ENCODE results near the gene CDK5R2. TPM values are rescaled to one million over a fixed set of nuclear protein-coding genes. Genes with fewer than 3 reads are reported as not detected.
A peak's percentile ranks its signal among the peaks of the same experiment; 100 is the strongest.

Gene CDK5R2
- total and polyA plus RNA-seq, 2 of the 13 experiments (the other 11 are each of a cell fraction or from before 2014, with no cell fraction given): not detected

- Histone ChIP-seq H2AFZ (ENCODE audit: low read length) (no peak overlapping the region), H3K36me3 (replicated peaks in 1 of 2; ENCODE audit: control insufficient read depth in 1 of 2, insufficient read depth in 2 of 2, low read length in 2 of 2) (no peaks in the 10 kb centered on the region), H3K4me2 (ENCODE audit: low read depth, low read length) (peak overlapping the region; percentile 79), H3K27ac (ENCODE audit: extremely low read length, insufficient read depth, low read length) (no peak overlapping the region), H3K27me3 (ENCODE audit: control insufficient read depth in 1 of 2, insufficient read depth in 2 of 2, low read length in 2 of 2) (peaks cover 11 to 79% of the 10 kb centered on the region in 2 experiments), H3K4me3 (replicated peaks in 1 of 3; ENCODE audit: insufficient read depth in 1 of 3, low read depth in 2 of 3, low read length in 3 of 3) (peak overlapping the region; percentile 39 to 67 (median 43); a peak in 5 of 6 replicates), H3K4me1 (ENCODE audit: insufficient read depth, low read length) (peaks cover 33% of the 10 kb centered on the region), H3K79me2 (ENCODE audit: insufficient read depth, low read length) (no peaks in the 10 kb centered on the region), H3K9me3 (ENCODE audit: low read length) (no peaks in the 10 kb centered on the region), H3K9ac (ENCODE audit: insufficient read depth, low read depth, low read length) (no peak overlapping the region), H4K20me1 (ENCODE audit: insufficient read depth, low read length) (peaks cover 17% of the 10 kb centered on the region; the same call in 1 of the 2 replicates)
- TF ChIP-seq ZNF850 (CRISPR knock-in tag; conservative IDR thresholded peaks at IDR 0.05) (no peak), SMAD1 (CRISPR knock-in tag; IDR thresholded peaks at IDR 0.05; ENCODE audit: borderline replicate concordance, low read depth) (0 out of 2 replicates have a peak, but pooled peaks have one; percentile 27), SAFB2 (CRISPR knock-in tag; IDR thresholded peaks at IDR 0.05; ENCODE audit: borderline replicate concordance, low read depth) (0 out of 2 replicates have a peak, but pooled peaks have one; percentile 31), HOXA3 (CRISPR knock-in tag; IDR thresholded peaks at IDR 0.05) (0 out of 2 replicates have a peak, but pooled peaks have one; percentile 16), ZFX (CRISPR knock-in tag; IDR thresholded peaks at IDR 0.05; ENCODE audit: low read depth) (0 out of 2 replicates have a peak, but pooled peaks have one; percentile 6), ZNF777 (CRISPR knock-in tag; IDR thresholded peaks at IDR 0.05) (peak; percentile 75), KDM5A (IDR thresholded peaks at IDR 0.05; ENCODE audit: borderline replicate concordance, low read length) (no peak), ARNT2 (CRISPR knock-in tag; IDR thresholded peaks at IDR 0.05; ENCODE audit: low read depth) (0 out of 2 replicates have a peak, but pooled peaks have one; percentile 20), ZSCAN30 (CRISPR knock-in tag; IDR thresholded peaks at IDR 0.05) (no peak), PRPF4 (IDR thresholded peaks at IDR 0.05; ENCODE audit: low read depth, low read length, poor library complexity, severe bottlenecking) (no peak)
- WGBS (ENCODE audit: low lambda C conversion rate): 32% methylated on average over 26 of the region's 67 CpGs
- ATAC-seq (no peak), FAIRE-seq (no peak), DNase-seq (ENCODE audit: low spot score) (no peak)
- intact Hi-C loops (cut with micrococcal nuclease; ENCODE audit: unreplicated experiment): loop anchor here (10.0 kb wide), 1 partner anchor 95 kb away; no protein-coding TSS in a partner anchor
- ChIA-PET CTCF (ENCODE audit: low intra/inter-chr PET ratio, low total read pairs) (no interaction called here), POLR2A (interaction anchor here (0.9 kb wide), 1 partner anchor 99 kb away, joined by 3 read pairs; no protein-coding TSS in a partner anchor)
- no TSS peak for BruUV-seq (replicated peaks)
- in situ Hi-C loops (cut with HindIII; ENCODE audit: extremely low pct_ligation_motif_present, low pct_unique_long_range_greater_than_20kb): no loop called here
Measured at GRCh38 chr2:218959761-218960308, 369 bp downstream of the CDK5R2 start.
